ENCODE results near the gene FAM131A.

Gene FAM131A

DNA sequence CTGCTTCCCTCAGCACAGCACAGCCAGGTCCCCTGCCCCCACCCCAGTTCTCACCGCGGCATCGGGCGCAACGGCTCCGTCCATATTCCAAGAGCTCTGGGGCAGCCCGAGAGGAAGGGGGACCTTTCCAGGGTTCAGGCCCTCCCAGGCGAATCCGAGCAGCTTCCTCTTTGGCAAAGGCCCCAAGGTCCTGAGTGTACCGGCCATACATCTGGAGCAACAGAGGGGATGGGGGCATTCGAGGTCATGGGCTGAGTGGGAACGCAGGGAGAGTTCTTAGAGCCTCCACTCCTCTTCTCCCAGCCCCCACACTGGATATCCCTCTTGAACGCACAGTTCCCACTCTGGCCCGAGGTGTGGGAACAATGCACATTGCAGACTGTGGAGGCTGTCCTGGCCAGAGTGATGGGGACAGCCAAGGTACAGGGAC, 21.5 kb downstream of the FAM131A start:
- DNase-seq, result no peak

DNA sequence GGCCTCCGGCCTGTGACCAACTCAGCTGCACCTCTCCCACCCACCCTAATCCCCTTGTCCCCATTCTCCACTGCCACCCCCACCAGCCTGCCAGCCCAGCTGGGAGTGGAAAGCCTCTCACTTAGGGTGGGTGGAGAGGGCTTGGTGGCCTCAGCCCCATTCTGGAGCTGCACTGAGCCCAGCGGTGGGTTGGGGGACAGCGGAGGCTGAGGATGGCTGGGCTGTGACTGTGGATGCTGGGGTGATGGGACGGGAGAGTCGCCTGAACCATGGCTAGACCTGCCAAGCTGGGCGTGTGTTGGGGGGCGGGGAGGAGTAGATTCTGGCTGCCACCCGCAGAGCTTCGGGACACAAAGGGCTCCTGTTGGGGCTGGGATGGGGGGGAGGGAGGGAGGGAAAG, 22.2 kb downstream of the FAM131A start:
- no peak for DNase-seq

- no peak for DNase-seq
Observed at GRCh38 chr3:184360070-184360928, 22.9 kb downstream of the FAM131A start.

GRCh38 chr3:184360929-184361531, 23.6 kb downstream of the FAM131A start:
- no peak for DNase-seq

DNA sequence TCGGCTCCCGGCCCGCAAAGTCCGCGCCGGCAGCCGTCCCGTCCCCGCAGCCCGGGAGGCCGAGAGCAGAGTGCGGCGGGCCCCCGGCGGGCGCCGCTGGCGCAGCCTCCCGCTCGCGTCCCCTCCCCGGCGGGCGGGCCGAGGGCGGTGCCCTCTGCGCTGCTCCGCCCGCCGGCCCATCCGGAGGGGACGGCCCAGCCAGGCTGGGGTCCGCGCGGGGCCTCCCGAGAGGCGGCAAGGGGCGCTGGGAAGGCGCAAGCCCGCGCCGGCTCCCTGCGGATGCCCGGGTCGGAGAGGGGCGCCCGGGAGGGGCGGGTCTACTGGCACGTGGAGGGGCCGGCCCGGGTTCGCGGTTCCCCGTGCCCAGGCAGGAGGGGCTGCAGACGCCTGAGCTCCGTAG, 24.1 kb downstream of the FAM131A start, which contains the start of the genes CLCN2 and POLR2H:
Gene CLCN2, minus strand, starts transcription at position 74 of the 400 bp plus-strand sequence. CDS start 126 bp downstream, outside the sequence.
Gene POLR2H, plus strand, starts transcription at position 179 of the 400 bp plus-strand sequence. CDS start 1,783 bp downstream, outside the sequence.
- peak; percentile 29 for DNase-seq

- DNase-seq, result peak; percentile 9
Observed at GRCh38 chr3:184361932-184362667, 24.7 kb downstream of the FAM131A start.

DNA sequence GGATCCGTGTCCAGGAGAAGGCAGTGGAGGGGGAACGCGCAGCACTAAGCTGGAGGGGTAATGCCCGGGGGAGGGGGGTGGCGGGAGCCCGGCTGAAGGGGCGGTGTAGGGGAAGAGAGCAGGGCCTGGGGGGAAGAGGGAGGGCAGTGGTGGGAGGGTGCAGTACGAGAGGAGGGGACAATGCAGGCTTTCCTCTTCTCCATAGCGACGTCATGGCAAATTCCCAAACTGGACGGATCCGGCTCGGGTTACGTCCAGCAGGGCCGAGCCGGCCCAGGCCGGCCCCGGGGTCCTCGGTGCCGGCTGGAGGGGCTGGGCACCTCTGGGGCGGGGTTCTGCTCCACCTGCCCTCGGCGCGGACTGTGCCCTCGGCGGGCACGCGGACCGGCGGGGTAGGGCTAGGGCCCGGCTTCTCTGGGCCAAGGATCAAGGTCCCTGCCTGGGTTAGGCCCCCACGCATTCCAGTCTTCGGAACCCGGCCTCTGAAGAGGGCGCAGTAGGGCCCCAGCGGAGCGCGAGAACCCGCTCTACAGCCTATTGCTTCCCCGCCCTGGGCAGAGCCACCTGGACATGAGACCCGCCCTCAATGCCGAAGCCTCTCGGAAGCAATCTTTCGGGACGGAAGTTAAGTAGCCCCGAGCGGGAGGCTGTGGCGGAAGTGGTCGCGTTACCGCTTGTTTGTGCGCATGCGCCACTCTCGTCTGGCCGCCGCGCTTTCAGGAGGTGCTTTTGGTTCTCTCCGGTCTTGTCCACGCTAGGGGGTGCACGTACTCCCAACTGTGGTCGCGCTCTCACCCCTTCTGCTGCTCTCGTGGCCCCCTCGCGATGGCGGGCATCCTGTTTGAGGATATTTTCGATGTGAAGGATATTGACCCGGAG, 25.5 kb downstream of the FAM131A start:
- peak; percentile 87 for DNase-seq

DNA sequence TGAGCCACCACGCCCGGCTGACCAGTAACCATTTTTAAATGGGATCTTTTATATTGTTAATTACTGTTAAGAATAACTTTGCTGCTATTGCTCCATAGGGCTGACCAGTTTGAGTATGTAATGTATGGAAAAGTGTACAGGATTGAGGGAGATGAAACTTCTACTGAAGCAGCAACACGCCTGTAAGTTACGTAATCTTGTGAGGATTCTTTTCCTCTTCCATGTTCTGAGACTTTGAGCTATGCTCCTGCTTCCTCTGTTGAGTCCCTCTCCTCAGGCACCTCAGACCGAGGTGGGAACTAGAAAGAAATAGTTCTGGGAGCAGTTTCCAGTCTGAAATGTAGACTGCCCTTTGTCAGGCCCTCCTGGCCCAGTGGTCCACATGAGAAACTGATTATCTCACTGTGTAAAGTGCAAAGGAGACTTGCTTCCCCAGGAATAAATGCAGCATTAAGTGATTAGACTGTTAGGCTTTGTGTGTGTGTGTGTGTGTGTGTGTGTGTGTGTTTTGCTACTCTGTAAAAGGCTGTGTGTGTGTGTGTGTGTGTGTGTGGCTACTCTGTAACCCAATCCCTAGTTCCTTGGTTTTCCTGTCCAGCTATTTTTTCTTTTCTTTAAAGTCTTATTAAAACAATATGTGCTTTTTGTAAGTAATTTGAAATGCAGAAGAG, 29.4 kb downstream of the FAM131A start:
- no peak for DNase-seq

DNA sequence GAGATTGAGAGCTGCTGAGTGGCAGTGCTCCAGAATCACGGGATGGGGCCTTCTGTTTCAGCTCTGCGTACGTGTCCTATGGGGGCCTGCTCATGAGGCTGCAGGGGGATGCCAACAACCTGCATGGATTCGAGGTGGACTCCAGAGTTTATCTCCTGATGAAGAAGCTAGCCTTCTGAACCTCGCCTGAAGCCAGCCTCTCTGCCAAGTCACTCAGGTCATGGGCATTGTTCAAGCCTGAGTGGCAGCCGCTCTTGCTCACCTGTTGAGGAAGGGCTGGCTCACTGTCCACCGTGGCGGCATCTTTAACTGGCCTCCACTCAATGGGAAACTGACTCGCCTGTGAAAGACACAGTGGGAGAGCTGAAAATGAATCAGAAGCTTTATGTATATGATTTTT, 30.7 kb downstream of the FAM131A start:
- DNase-seq, result no peak

DNA sequence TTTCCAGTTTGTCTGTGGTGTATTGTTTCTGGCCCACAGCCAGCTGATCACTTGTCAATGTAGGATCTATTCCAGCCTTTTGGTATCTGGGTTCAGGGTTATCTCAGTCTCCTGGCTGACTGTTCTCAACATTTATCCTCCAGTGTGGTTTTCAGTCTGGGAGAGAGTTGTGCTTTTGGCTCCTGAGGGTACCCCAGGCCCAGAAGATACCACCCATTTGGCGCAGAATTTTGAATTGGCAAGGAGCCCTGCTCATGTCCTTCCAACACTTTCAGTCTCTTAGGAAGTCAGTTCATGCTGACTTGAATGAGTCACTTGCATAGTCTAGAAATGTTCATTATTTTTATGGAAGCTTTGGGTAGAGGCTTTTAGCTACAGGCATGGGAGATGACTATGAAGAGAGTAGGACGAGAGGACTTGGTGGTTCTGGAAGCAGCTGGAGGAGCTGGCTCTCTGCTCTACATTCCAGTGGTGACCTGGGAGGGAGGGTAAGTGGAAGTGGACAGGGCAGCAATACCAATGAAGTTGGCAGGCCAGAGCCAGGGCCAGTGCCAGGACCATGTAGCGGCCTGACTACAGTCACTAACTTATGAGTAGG, 31.3 kb downstream of the FAM131A start:
- no peak for DNase-seq

DNA sequence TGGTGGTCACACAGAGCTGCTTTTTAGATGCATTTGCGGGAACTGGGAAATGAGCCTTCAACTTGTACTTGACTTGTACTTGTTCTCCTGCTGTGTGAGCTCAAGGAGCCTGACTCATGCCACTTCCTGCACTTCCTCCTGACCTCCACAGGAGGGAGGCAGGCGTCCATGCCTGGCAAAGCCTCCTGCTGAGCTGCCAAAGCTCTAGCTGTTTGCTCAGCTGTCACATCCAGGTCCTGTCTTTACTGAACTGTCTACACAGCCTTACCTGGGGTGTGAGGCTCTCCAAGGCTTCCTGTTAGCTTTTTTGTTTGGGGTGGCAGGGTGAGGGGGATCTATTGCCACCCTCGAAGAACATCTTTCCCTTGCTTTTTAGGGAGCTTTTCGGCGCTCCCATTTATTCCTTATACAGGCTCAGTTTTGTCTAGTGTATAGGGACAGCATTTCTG, 34.2 kb downstream of the FAM131A start:
- peak; percentile 43 for DNase-seq

DNA sequence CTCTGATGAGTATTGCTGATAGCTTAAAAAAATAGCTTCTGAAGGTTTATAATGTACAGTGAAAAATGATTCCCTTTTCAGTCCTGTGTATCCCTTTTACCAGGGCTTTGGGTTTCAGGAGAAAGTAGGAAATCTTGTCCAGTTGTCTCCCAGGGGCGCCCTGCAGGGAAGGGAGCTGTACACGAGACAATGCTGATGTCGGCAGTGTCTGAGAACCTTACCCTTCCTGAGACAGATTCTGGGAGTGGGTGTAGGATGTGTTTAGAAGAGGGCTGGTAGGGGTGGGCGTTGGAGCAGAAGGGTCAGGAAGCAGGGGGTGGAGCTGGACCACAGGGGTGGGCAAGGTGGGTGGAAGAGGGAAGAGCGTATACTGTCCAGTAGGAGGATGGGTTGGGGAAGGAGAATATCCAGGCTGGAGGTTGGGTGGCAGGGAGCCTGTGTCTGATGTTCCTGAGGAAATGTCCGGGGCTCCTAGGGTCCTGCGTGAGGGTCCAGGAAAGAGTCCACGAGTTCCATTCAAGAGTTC, 35.0 kb downstream of the FAM131A start:
- DNase-seq, result no peak

GRCh38 chr3:184372911-184373310, 35.5 kb downstream of the FAM131A start:
- no peak for DNase-seq

DNA sequence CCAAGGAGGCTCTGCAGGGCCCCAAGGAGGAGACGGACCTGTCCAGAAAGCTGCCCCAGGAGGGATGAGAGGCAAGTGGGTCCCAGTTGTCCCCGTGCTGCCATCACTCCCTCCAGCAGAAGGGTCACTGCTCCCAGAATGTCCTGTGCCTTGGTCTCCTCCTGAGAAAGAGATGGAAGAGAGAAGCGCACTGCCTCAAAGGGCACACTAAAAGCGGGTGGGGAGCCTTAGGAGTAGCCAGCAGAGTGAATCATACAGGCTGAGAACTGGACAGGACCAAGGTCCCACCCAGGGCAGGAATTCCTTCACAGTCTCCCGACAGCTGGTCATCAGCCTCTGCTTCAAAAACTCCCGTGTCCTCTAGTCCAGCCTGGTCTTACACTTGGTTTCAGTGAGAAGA, 36.0 kb downstream of the FAM131A start:
- no peak for DNase-seq

DNA sequence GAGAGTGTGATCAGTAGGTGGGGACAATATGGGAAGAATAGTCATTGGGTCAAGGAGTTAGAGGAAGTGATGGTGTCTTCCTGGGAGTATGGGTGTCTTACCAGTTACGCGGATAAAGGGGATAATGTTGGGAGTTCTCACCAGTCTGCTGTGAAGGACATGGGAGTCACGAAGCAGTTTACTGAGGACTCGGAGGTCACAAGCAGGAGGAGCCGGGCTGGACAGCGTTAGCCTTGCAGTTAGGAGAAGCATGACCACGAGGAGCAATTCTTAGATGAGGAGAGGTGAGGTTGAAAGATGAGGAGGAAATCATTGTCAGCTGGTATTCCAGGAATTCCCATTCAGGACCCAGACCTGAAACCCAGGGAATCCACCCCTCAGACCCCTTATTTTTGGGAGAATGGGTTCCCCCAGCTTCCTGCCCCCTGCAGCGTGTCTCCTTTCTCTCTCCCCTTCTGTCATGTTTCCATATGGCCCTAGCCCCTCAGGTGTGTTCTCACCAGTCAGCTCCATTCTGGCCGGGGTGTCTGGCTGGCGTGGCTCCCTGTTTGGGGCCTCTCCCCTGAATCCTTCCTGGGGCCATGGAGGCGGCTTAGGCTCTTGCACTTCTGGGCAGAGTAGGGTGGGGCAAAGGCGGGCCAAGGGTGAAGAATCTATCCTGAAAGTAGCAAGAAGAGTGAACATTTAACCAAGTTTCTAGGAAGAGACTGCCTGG, 38.5 kb downstream of the FAM131A start:
- no peak for DNase-seq

- DNase-seq, result no peak
Observed at GRCh38 chr3:184377374-184377773, 40.0 kb downstream of the FAM131A start.

- no peak for DNase-seq
Observed at GRCh38 chr3:184377882-184378445, 40.6 kb downstream of the FAM131A start, which contains the start of gene THPO. Gene THPO (minus strand): TSS chr3:184378207. CDS start chr3:184376259, 1,948 bp downstream.

GRCh38 chr3:184378651-184379357, 41.4 kb downstream of the FAM131A start:
- DNase-seq, result no peak

Data from effector CD4-positive, alpha-beta T cell (primary cell).